H1 (cell line): ENCODE results near the gene TRABD2A. TPM values are rescaled to one million over a fixed set of nuclear protein-coding genes. Genes with fewer than 3 reads are reported as not detected.

Experiments used
- CTCF ChIA-PET: fragments of 300-600 bp; sonication (Branson Sonifier 250); formaldehyde crosslinking; loops from one replicate; lab custom pipeline; 2021; ENCODE audit not compliant: partially characterized antibody; lab: Charles Lee
- POLR2A ChIA-PET: fragments of 300-600 bp; sonication (Branson Sonifier 250); formaldehyde crosslinking; loops from one replicate; lab custom pipeline; 2021; ENCODE audit warnings: inconsistent platforms; ENCODE audit not compliant: partially characterized antibody; lab: Charles Lee
- DNase-seq, 2 experiments: peaks; one replicate each; pipeline versions ENCODE4 v3.0.0 to v3.0.0-alpha.2; 2010 to 2022; ENCODE audit warnings: low spot score in 2 of 2, low read depth in 1 of 2, mixed read lengths in 1 of 2
- FAIRE-seq: peaks from 2 replicates; lab custom pipeline; 2011; peaks lifted over from hg19 to GRCh38; lab: Jason Lieb, UNC
- H2AFZ ChIP-seq: 2 replicates; pipeline ENCODE4 v1.8.1; 2012; ENCODE audit warnings: low read length, inconsistent platforms
- H2AK5ac ChIP-seq: 2 replicates; pipeline ENCODE4 v1.6.1; 2013; ENCODE audit warnings: low read depth, low read length
- H2BK120ac ChIP-seq: replicated peaks from 2 replicates; pipeline ENCODE3; 2013; ENCODE audit warnings: low read depth, low read length, inconsistent platforms
- H2BK12ac ChIP-seq: 2 replicates; pipeline ENCODE4 v1.6.1; 2013; ENCODE audit warnings: low read depth, low read length
- H2BK15ac ChIP-seq: 2 replicates; pipeline ENCODE4 v1.6.1; 2013; ENCODE audit warnings: low read length
- H2BK20ac ChIP-seq: 2 replicates; pipeline ENCODE4 v1.6.1; 2013; ENCODE audit warnings: low read length
- H2BK5ac ChIP-seq: 2 replicates; pipeline ENCODE4 v1.6.1; 2013; ENCODE audit warnings: low read depth, low read length
- H3K14ac ChIP-seq: 2 replicates; pipeline ENCODE4 v1.6.1; 2013; ENCODE audit warnings: inconsistent platforms; ENCODE audit not compliant: insufficient read length
- H3K18ac ChIP-seq: 2 replicates; pipeline ENCODE4 v1.6.1; 2013; ENCODE audit warnings: low read length; ENCODE audit errors: extremely low read depth
- H3K23ac ChIP-seq: 2 replicates; pipeline ENCODE4 v1.6.1; 2013; ENCODE audit warnings: inconsistent platforms; ENCODE audit not compliant: insufficient read length
- H3K23me2 ChIP-seq: 2 replicates; pipeline ENCODE4 v1.6.1; 2013; ENCODE audit warnings: low read depth, low read length
- H3K27ac ChIP-seq: 2 replicates; pipeline ENCODE4 v1.6.1; 2011; ENCODE audit warnings: low read depth, low read length, inconsistent platforms
- H3K27me3 ChIP-seq, 4 experiments: replicated peaks in 1 of 4; 1 replicate in 1 of 4; 2 replicates in 3 of 4; pipeline versions ENCODE4 v1.6.1 to v1.8.1; 2011 to 2013; ENCODE audit warnings: low read length in 3 of 4, mild to moderate bottlenecking in 3 of 4, inconsistent platforms in 2 of 4, mixed read lengths in 2 of 4, moderate library complexity in 1 of 4; ENCODE audit not compliant: control insufficient read depth in 3 of 4, insufficient read depth in 3 of 4; ENCODE audit errors: extremely low read depth in 1 of 4
- H3K36me3 ChIP-seq, 4 experiments: 2 replicates each; pipeline versions ENCODE4 v1.6.1 to v1.8.1; 2011 to 2013; ENCODE audit warnings: mild to moderate bottlenecking in 4 of 4, low read length in 3 of 4, moderate library complexity in 2 of 4, control low read depth in 1 of 4, inconsistent platforms in 1 of 4; ENCODE audit not compliant: insufficient read depth in 4 of 4, control insufficient read depth in 2 of 4
- H3K4ac ChIP-seq: replicated peaks from 2 replicates; pipeline ENCODE3; 2013; ENCODE audit warnings: low read length, low read depth, mixed read lengths, inconsistent platforms; ENCODE audit not compliant: insufficient read length
- H3K4me1 ChIP-seq, 4 experiments: replicated peaks in 1 of 4; 1 replicate in 1 of 4; 2 replicates in 3 of 4; pipeline versions ENCODE4 v1.6.1 to v1.8.1; 2011 to 2013; ENCODE audit warnings: low read length in 3 of 4, inconsistent platforms in 2 of 4, mixed read lengths in 1 of 4; ENCODE audit not compliant: insufficient read depth in 4 of 4, control insufficient read depth in 3 of 4
- H3K4me2 ChIP-seq, 2 experiments: 2 replicates each; pipeline versions ENCODE4 v1.6.1 to v1.8.1; 2011 to 2013; ENCODE audit warnings: low read depth in 2 of 2, low read length in 2 of 2, control low read depth in 1 of 2, inconsistent platforms in 1 of 2, mild to moderate bottlenecking in 1 of 2; ENCODE audit not compliant: insufficient read depth in 1 of 2
- H3K4me3 ChIP-seq, 4 experiments: fragments of 200-600, 300-600 bp in 1 of 4; sonication (generic), shearing (Covaris generic), sonication (Bioruptor Twin) in 1 of 4; 2 replicates each; pipeline versions ENCODE4 v1.5.1 to v1.8.1; 2011 to 2016; ENCODE audit warnings: low read length in 4 of 4, low read depth in 3 of 4, control low read depth in 2 of 4, inconsistent platforms in 2 of 4, mild to moderate bottlenecking in 2 of 4, mixed read lengths in 1 of 4, moderate library complexity in 1 of 4; ENCODE audit not compliant: insufficient read depth in 2 of 4; ENCODE audit errors: extremely low read depth in 1 of 4
- H3K56ac ChIP-seq: replicated peaks from 2 replicates; pipeline ENCODE3; 2013; ENCODE audit warnings: low read depth, mild to moderate bottlenecking, mixed read lengths, low read length, inconsistent platforms; ENCODE audit not compliant: insufficient read length
- H3K79me1 ChIP-seq: 2 replicates; pipeline ENCODE4 v1.6.1; 2013; ENCODE audit warnings: low read depth, low read length, control low read depth
- H3K79me2 ChIP-seq, 2 experiments: 2 replicates each; pipeline versions ENCODE4 v1.6.1 to v1.8.1; 2012 to 2013; ENCODE audit warnings: low read length in 2 of 2, mild to moderate bottlenecking in 2 of 2, inconsistent platforms in 1 of 2; ENCODE audit not compliant: insufficient read depth in 2 of 2, control insufficient read depth in 1 of 2
- H3K9ac ChIP-seq, 4 experiments: replicated peaks in 1 of 4; 1 replicate in 1 of 4; 2 replicates in 3 of 4; pipeline versions ENCODE4 v1.6.1 to v1.8.1; 2011 to 2013; ENCODE audit warnings: low read depth in 3 of 4, low read length in 3 of 4, control low read depth in 2 of 4, mild to moderate bottlenecking in 2 of 4, moderate library complexity in 2 of 4, inconsistent platforms in 1 of 4; ENCODE audit errors: extremely low read depth in 1 of 4
- H3K9me3 ChIP-seq, 2 experiments: 2 replicates each; pipeline versions ENCODE4 v1.6.1 to v1.8.1; 2012 to 2013; ENCODE audit warnings: mild to moderate bottlenecking in 2 of 2, moderate library complexity in 2 of 2, control low read depth in 1 of 2, inconsistent platforms in 1 of 2, low read depth in 1 of 2, low read length in 1 of 2, mixed read lengths in 1 of 2; ENCODE audit not compliant: insufficient read depth in 2 of 2
- H4K20me1 ChIP-seq, 2 experiments: replicated peaks in 1 of 2; 2 replicates each; pipeline versions ENCODE3 to v1.8.1; 2011 to 2013; ENCODE audit warnings: inconsistent platforms in 2 of 2, low read length in 2 of 2, mild to moderate bottlenecking in 1 of 2; ENCODE audit not compliant: insufficient read depth in 2 of 2, control insufficient read depth in 1 of 2
- H4K5ac ChIP-seq: 2 replicates; pipeline ENCODE4 v1.6.1; 2013; ENCODE audit warnings: low read length, low read depth, mixed read lengths, inconsistent platforms; ENCODE audit not compliant: insufficient read length
- H4K8ac ChIP-seq: 2 replicates; pipeline ENCODE4 v1.8.0; 2013; ENCODE audit warnings: mild to moderate bottlenecking, moderate library complexity, low read length, inconsistent platforms; ENCODE audit not compliant: insufficient read depth; ENCODE audit errors: extremely low read depth
- H4K91ac ChIP-seq: replicated peaks from 2 replicates; pipeline ENCODE3; 2013; ENCODE audit warnings: low read length, mixed read lengths, inconsistent platforms; ENCODE audit not compliant: insufficient read length
- EP300 ChIP-seq, 2 experiments: IDR thresholded peaks; 1 replicate in 1 of 2; 2 replicates in 1 of 2; pipeline ENCODE4 v1.6.1; 2011 to 2012; ENCODE audit warnings: low read depth in 2 of 2, low read length in 2 of 2, mild to moderate bottlenecking in 2 of 2, borderline replicate concordance in 1 of 2, inconsistent platforms in 1 of 2, moderate library complexity in 1 of 2
- GTF2F1 ChIP-seq: IDR thresholded peaks from 2 replicates; pipeline ENCODE4 v1.6.1; 2012; ENCODE audit warnings: low read depth, low read length, improper control_type of control experiment, borderline replicate concordance
- PHF8 ChIP-seq: fragments of 200-600 bp; sonication (generic); conservative IDR thresholded peaks from 2 replicates; pipeline ENCODE4 v1.7.1; 2012; ENCODE audit warnings: low read depth, mild to moderate bottlenecking, inconsistent platforms, low read length, moderate library complexity
- WGBS, 2 experiments: shearing (Covaris generic) in 1 of 2; methylation state at CpG; one replicate each; pipeline versions ENCODE4 v1.1.6 to v1.1.7; 2013 to 2015; ENCODE audit warnings: low lambda C conversion rate in 2 of 2, mixed read lengths in 2 of 2, inconsistent platforms in 1 of 2, low coverage in 1 of 2, missing lambda C conversion rate in 1 of 2; ENCODE audit not compliant: insufficient replicate concordance in 2 of 2, insufficient coverage in 1 of 2, insufficient read length in 1 of 2; ENCODE audit errors: extremely low coverage in 1 of 2, missing lambda C conversion rate in 1 of 2; 5-methylcytosine and 5-hydroxymethylcytosine counted together
- polyA plus RNA-seq, 7 experiments: library from polyadenylated mRNA; depleted of rRNA in 3 of 7; stranded (reverse) in 5 of 7; unstranded in 2 of 7; fragments of >200 nt in 5 of 7; fragments of 200-250 nt in 2 of 7; gene quantifications; 1 replicate in 5 of 7; 2 replicates in 1 of 7; 4 replicates in 1 of 7; pipeline versions ENCODE4 v1.2.1 to v1.2.3, GENCODE V29; 2011 to 2013; ENCODE audit warnings: missing spikeins in 2 of 7, mixed read lengths in 2 of 7
- total RNA-seq: library from RNA; stranded (reverse); fragmentation: NEBNext Ultra II Directional; extraction: Animal tissue kit (Norgen Biotek cat#: 25700); gene quantifications from 2 replicates; pipeline ENCODE4 v1.2.1, GENCODE V29; 2021

The TRABD2A gene
- total and polyA plus RNA-seq, 2 of the 8 experiments (the other 6 are each of a cell fraction or from before 2014, with no cell fraction given) = 17.3 to 18.6 TPM

GRCh38 chr2:84846041-84846663 lies 34.7 kb downstream of the TRABD2A start:
- H3K23me2 ChIP-seq = no peaks in the 10 kb centered on the region
- peaks cover 0 to 3% of the 10 kb centered on the region in 2 experiments for H4K20me1 ChIP-seq
- no peak overlapping the region for H3K9ac ChIP-seq
- TF ChIP-seq EP300 (IDR thresholded peaks at IDR 0.05; ENCODE audit: borderline replicate concordance in 1 of 2, low read depth in 2 of 2, low read length in 2 of 2) (no peak), PHF8 (no peak), GTF2F1 (no peak)
- H2BK20ac ChIP-seq = no peak overlapping the region
- H3K79me2 ChIP-seq = no peaks in the 10 kb centered on the region
- no peak overlapping the region for H3K27ac ChIP-seq
- H3K4me1 ChIP-seq = peaks cover 0 to 4% (median 0%) of the 10 kb centered on the region in 4 experiments; a peak in 1 of 7 replicates
- FAIRE-seq (no peak), DNase-seq (no peak)
- no peak overlapping the region for H3K4ac ChIP-seq
- no peaks in the 10 kb centered on the region for H3K9me3 ChIP-seq
- no peak overlapping the region for H2BK120ac ChIP-seq
- no peak overlapping the region for H2BK12ac ChIP-seq
- H3K4me2 ChIP-seq = no peak overlapping the region
- WGBS, 2 experiments = 88% methylated on average over 5 of the region's 5 CpGs; no CpG with 5 or more reads in 1 of the 2 experiments
- no peak overlapping the region for H3K56ac ChIP-seq
- H2AK5ac ChIP-seq = no peak overlapping the region
- H3K18ac ChIP-seq = no peak overlapping the region
- H3K79me1 ChIP-seq = 0 out of 2 replicates have a peak, but pooled peaks cover 2% of the 10 kb centered on the region
- ChIA-PET CTCF (interaction anchor here (0.6 to 4.4 kb wide), 6 partner anchors 9 to 288 kb away, joined by 3 to 20 read pairs (median 4); no protein-coding TSS in a partner anchor), POLR2A (no interaction called here)
- no peaks in the 10 kb centered on the region for H3K36me3 ChIP-seq
- H3K4me3 ChIP-seq = no peak overlapping the region
- no peak overlapping the region for H3K14ac ChIP-seq
- H4K91ac ChIP-seq = no peak overlapping the region
- H4K5ac ChIP-seq = no peak overlapping the region
- H2AFZ ChIP-seq = no peak overlapping the region
- no peak overlapping the region for H3K23ac ChIP-seq
- H3K27me3 ChIP-seq = no peaks in the 10 kb centered on the region
- H2BK5ac ChIP-seq = no peak overlapping the region
- no peak overlapping the region for H2BK15ac ChIP-seq
- H4K8ac ChIP-seq = no peak overlapping the region
